MCF 10A (cell line): ENCODE data around the gene CORO2B. TPM values are rescaled to one million over a fixed set of nuclear protein-coding genes. Genes with fewer than 3 reads are reported as not detected.

Experiments used
- BruUV-seq: library from RNA; stranded (reverse); fragments of 400-500 nt; replicated peaks from 2 replicates; lab custom pipeline; 2021; lab: Mats Ljungman, UMichigan
- CTCF ChIA-PET: fragments of 300-600 bp; sonication (Branson Sonifier 250); formaldehyde crosslinking; extraction: SDS; loops from one replicate; lab custom pipeline; 2021; ENCODE audit warnings: antibody characterized with exemption, inconsistent platforms; lab: Yijun Ruan, JAX
- POLR2A ChIA-PET: fragments of 300-600, 350-650 bp; sonication (Branson Sonifier 250); formaldehyde crosslinking; extraction: SDS; loops from one replicate; lab custom pipeline; 2020; ENCODE audit warnings: antibody characterized with exemption, inconsistent platforms; lab: Yijun Ruan, JAX
- DNase-seq: peaks from one replicate; pipeline ENCODE4 v3.0.0-alpha.2; 2018; ENCODE audit not compliant: unreplicated experiment
- H3K27ac Mint-ChIP-seq: one replicate; pipeline ENCODE4 v1.8.0; 2022; ENCODE audit warnings: mild to moderate bottlenecking, low read depth, mixed read lengths; ENCODE audit not compliant: unreplicated experiment
- H3K27me3 Mint-ChIP-seq: one replicate; pipeline ENCODE4 v1.8.0; 2022; ENCODE audit warnings: mixed read lengths; ENCODE audit not compliant: insufficient read depth, unreplicated experiment
- H3K36me3 Mint-ChIP-seq: one replicate; pipeline ENCODE4 v1.8.0; 2022; ENCODE audit warnings: mild to moderate bottlenecking, moderate library complexity, mixed read lengths; ENCODE audit not compliant: insufficient read depth, unreplicated experiment
- H3K4me1 Mint-ChIP-seq: one replicate; pipeline ENCODE4 v1.8.0; 2022; ENCODE audit warnings: mixed read lengths; ENCODE audit not compliant: insufficient read depth, unreplicated experiment
- H3K4me3 Mint-ChIP-seq: one replicate; pipeline ENCODE4 v1.8.0; 2022; ENCODE audit warnings: mild to moderate bottlenecking, moderate library complexity, mixed read lengths; ENCODE audit not compliant: unreplicated experiment
- H3K9me3 Mint-ChIP-seq: one replicate; pipeline ENCODE4 v1.8.0; 2022; ENCODE audit warnings: mixed read lengths; ENCODE audit not compliant: unreplicated experiment
- CTCF ChIP-seq: fragments of 200-600 bp; IDR thresholded peaks from one replicate; pipeline ENCODE4 v1.8.0; 2022; ENCODE audit warnings: antibody characterized with exemption, mild to moderate bottlenecking; ENCODE audit not compliant: unreplicated experiment
- intact Hi-C: fragments of 100-400 bp; cut with micrococcal nuclease; formaldehyde crosslinking; loops from 2 replicates; pipeline ENCODE4 v1.14.1; 2022
- total RNA-seq: library from RNA; stranded (reverse); gene quantifications from 2 replicates; pipeline ENCODE4 v1.2.3, GENCODE V29; 2022

CORO2B gene
- total RNA-seq, 1 experiment from 2014 or later, result 0.79 TPM

GRCh38 chr15:68557469-68558317 is 21.1 kb upstream of the CORO2B start:
- DNase-seq, result no peak
- no peak overlapping the region for H3K27ac Mint-ChIP-seq
- no peak overlapping the region for H3K4me3 Mint-ChIP-seq
- no peaks in the 10 kb centered on the region for H3K9me3 Mint-ChIP-seq
- peaks cover 6% of the 10 kb centered on the region for H3K4me1 Mint-ChIP-seq
- no TSS peak for BruUV-seq
- no peak for TF ChIP-seq CTCF
- no peaks in the 10 kb centered on the region for H3K27me3 Mint-ChIP-seq
- ChIA-PET CTCF (interaction anchor here (0.6 to 6.9 kb wide), 11 partner anchors 9 to 656 kb away, joined by 3 to 121 read pairs (median 4); no protein-coding TSS in a partner anchor), POLR2A (interaction anchor here (0.9 kb wide), 1 partner anchor 317 kb away, joined by 4 read pairs; no protein-coding TSS in a partner anchor)
- intact Hi-C loops, result loop anchor here (2.0 kb wide), 1 partner anchor 367 kb away; no protein-coding TSS in a partner anchor
- H3K36me3 Mint-ChIP-seq, result no peaks in the 10 kb centered on the region

GRCh38 chr15:68558318-68559305 is 20.2 kb upstream of the CORO2B start:
- Mint-ChIP-seq H3K36me3 (no peaks in the 10 kb centered on the region), H3K9me3 (no peaks in the 10 kb centered on the region), H3K4me3 (peak overlapping the region; percentile 70), H3K4me1 (peaks cover 6% of the 10 kb centered on the region), H3K27ac (no peak overlapping the region), H3K27me3 (no peaks in the 10 kb centered on the region)
- no peak for TF ChIP-seq CTCF
- POLR2A ChIA-PET, result interaction anchor here (1.0 to 1.1 kb wide), 3 partner anchors 117 to 317 kb away, joined by 4 read pairs; no protein-coding TSS in a partner anchor
- intact Hi-C loops, result loop anchor here (1.0 to 2.0 kb wide), 2 partner anchors 116 to 366 kb away; no protein-coding TSS in a partner anchor
- peak; percentile 37 for DNase-seq
- BruUV-seq, result no TSS peak
- CTCF ChIA-PET, result interaction anchor here (0.6 to 6.9 kb wide), 19 partner anchors 9 to 655 kb away, joined by 3 to 121 read pairs (median 6); no protein-coding TSS in a partner anchor

GRCh38 chr15:68559345-68560310 is 19.2 kb upstream of the CORO2B start:
- no TSS peak for BruUV-seq
- H3K9me3 Mint-ChIP-seq, result no peaks in the 10 kb centered on the region
- CTCF ChIA-PET, result interaction anchor here (0.6 to 6.6 kb wide), 22 partner anchors 8 to 369 kb away, joined by 3 to 105 read pairs (median 4); no protein-coding TSS in a partner anchor
- POLR2A ChIA-PET, result interaction anchor here (0.7 to 1.1 kb wide), 5 partner anchors 35 to 316 kb away, joined by 3 to 8 read pairs (median 4); no protein-coding TSS in a partner anchor
- no peaks in the 10 kb centered on the region for H3K36me3 Mint-ChIP-seq
- peak; percentile 94 for TF ChIP-seq CTCF
- intact Hi-C loops, result loop anchor here (1.0 to 2.0 kb wide), 2 partner anchors 115 to 365 kb away; no protein-coding TSS in a partner anchor
- no peak overlapping the region for H3K27ac Mint-ChIP-seq
- H3K4me1 Mint-ChIP-seq, result peaks cover 6% of the 10 kb centered on the region
- DNase-seq, result peak; percentile 67
- no peaks in the 10 kb centered on the region for H3K27me3 Mint-ChIP-seq
- peak overlapping the region; percentile 70 for H3K4me3 Mint-ChIP-seq
